PFSK-1 (cell line): ENCODE data around the gene DYNC1H1.

ENCODE experiments used
- POLR2AphosphoS5 ChIP-seq: IDR thresholded peaks from 2 replicates; pipeline ENCODE4 v1.6.1; 2012; ENCODE audit warnings: low read depth, mild to moderate bottlenecking, control low read depth, low read length, moderate library complexity
- SIN3A ChIP-seq: IDR thresholded peaks from 2 replicates; pipeline ENCODE4 v1.6.1; 2012; ENCODE audit warnings: mild to moderate bottlenecking, low read length, moderate library complexity, borderline replicate concordance; ENCODE audit not compliant: insufficient read depth
- TAF1 ChIP-seq: IDR thresholded peaks from 2 replicates; pipeline ENCODE4 v1.6.1; 2012; ENCODE audit warnings: low read length, control low read depth, borderline replicate concordance; ENCODE audit not compliant: insufficient read depth

DNA sequence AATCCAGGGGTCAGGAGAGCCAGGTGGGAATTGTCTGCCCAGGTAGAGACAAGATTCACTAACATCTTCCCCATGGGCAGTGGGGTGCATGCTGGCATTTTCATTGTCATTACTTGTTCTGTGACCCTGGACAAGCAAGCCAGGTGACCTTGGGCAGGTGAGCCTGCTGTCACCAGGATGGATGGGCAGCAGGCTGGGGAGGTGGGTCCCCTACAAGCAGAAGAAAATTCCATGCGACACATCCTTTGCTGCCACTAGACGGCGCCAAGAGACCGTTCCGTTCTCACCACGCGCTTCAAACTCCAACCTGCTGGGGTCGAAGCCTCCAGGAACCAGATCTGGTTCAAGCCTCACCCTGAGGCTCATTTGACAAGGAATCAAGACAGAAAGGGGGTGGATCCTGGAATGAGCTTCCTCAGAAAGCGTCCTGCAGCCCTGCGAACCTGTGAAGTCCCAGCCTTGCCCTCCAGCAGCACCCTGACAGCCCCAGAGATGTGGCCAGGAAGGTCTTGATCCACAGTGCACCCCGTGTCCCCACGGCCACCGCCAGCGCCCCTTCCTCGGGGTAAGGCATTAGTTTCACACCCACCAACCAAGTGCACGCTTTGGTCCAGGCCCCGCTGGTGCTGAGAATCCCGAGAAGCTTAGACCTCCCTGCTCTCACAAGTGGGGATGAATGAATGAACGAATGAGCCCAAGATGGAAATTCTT lies 3.2 kb upstream of the DYNC1H1 start:
- TF ChIP-seq POLR2AphosphoS5, result no peak
- TF ChIP-seq TAF1, result no peak
- no peak for TF ChIP-seq SIN3A
